Iris pigment epithelial cell (primary cell): ENCODE data around the gene MINDY4.
A peak's percentile ranks its signal among the peaks of the same experiment; 100 is the strongest.

Source experiments
- DNase-seq: peaks from one replicate; pipeline ENCODE4 v3.0.0-alpha.2; 2011; ENCODE audit warnings: low read depth

MINDY4 gene

GRCh38 chr7:30835396-30835915 is 64.2 kb downstream of the MINDY4 start:
- no peak for DNase-seq

GRCh38 chr7:30836991-30837390 is 65.8 kb downstream of the MINDY4 start:
- no peak for DNase-seq

- DNase-seq = no peak
Measured at GRCh38 chr7:30837581-30837980, 66.4 kb downstream of the MINDY4 start.

- DNase-seq = no peak
Measured at GRCh38 chr7:30838008-30838407, 66.8 kb downstream of the MINDY4 start.

GRCh38 chr7:30840141-30841024 is 69.2 kb downstream of the MINDY4 start:
- no peak for DNase-seq

GRCh38 chr7:30841025-30841735 is 70.0 kb downstream of the MINDY4 start:
- DNase-seq = peak; percentile 7

GRCh38 chr7:30841801-30842541 is 70.8 kb downstream of the MINDY4 start:
- DNase-seq = no peak

GRCh38 chr7:30842542-30843451 is 71.6 kb downstream of the MINDY4 start:
- DNase-seq = no peak

- no peak for DNase-seq
Measured at GRCh38 chr7:30843741-30844482, 72.7 kb downstream of the MINDY4 start.

GRCh38 chr7:30844483-30844874 is 73.3 kb downstream of the MINDY4 start:
- no peak for DNase-seq

GRCh38 chr7:30844916-30845315 is 73.7 kb downstream of the MINDY4 start:
- DNase-seq = no peak

GRCh38 chr7:30845426-30846135 is 74.4 kb downstream of the MINDY4 start:
- peak; percentile 39 for DNase-seq

GRCh38 chr7:30846378-30846777 is 75.2 kb downstream of the MINDY4 start:
- DNase-seq = no peak

GRCh38 chr7:30848121-30848855 is 77.1 kb downstream of the MINDY4 start:
- no peak for DNase-seq

- DNase-seq = no peak
Measured at GRCh38 chr7:30849565-30849964, 78.3 kb downstream of the MINDY4 start.

- DNase-seq = no peak
Measured at GRCh38 chr7:30850426-30850825, 79.2 kb downstream of the MINDY4 start.

GRCh38 chr7:30851651-30852307 is 80.6 kb downstream of the MINDY4 start:
- no peak for DNase-seq

- DNase-seq = no peak
Measured at GRCh38 chr7:30852308-30852684, 81.1 kb downstream of the MINDY4 start.
